LHCN-M2 (cell line): ENCODE data around the gene PDE6B. TPM values are rescaled to one million over a fixed set of nuclear protein-coding genes. Genes with fewer than 3 reads are reported as not detected.

Experiments
- DNase-seq: peaks from one replicate; pipeline ENCODE4 v3.0.0-alpha.2; 2012; ENCODE audit warnings: low read depth
- total RNA-seq: library from RNA; depleted of rRNA; stranded (reverse); fragments of >200 nt; gene quantifications from 2 replicates; pipeline ENCODE4 v1.2.3, GENCODE V29; 2014

PDE6B gene
- total RNA-seq, 1 experiment from 2014 or later = 0.29 TPM

- DNase-seq = no peak
Measured at GRCh38 chr4:600850-601515, 24.4 kb upstream of the PDE6B start.

- no peak for DNase-seq
Measured at GRCh38 chr4:601612-602558, 23.5 kb upstream of the PDE6B start.

GRCh38 chr4:602559-602942 lies 22.8 kb upstream of the PDE6B start:
- DNase-seq = peak; percentile 19

GRCh38 chr4:604131-604530 lies 21.2 kb upstream of the PDE6B start:
- no peak for DNase-seq

- no peak for DNase-seq
Measured at GRCh38 chr4:605702-606425, 19.5 kb upstream of the PDE6B start.

- no peak for DNase-seq
Measured at GRCh38 chr4:608236-608635, 17.1 kb upstream of the PDE6B start.

- DNase-seq = no peak
Measured at GRCh38 chr4:609400-610050, 15.8 kb upstream of the PDE6B start.

DNA sequence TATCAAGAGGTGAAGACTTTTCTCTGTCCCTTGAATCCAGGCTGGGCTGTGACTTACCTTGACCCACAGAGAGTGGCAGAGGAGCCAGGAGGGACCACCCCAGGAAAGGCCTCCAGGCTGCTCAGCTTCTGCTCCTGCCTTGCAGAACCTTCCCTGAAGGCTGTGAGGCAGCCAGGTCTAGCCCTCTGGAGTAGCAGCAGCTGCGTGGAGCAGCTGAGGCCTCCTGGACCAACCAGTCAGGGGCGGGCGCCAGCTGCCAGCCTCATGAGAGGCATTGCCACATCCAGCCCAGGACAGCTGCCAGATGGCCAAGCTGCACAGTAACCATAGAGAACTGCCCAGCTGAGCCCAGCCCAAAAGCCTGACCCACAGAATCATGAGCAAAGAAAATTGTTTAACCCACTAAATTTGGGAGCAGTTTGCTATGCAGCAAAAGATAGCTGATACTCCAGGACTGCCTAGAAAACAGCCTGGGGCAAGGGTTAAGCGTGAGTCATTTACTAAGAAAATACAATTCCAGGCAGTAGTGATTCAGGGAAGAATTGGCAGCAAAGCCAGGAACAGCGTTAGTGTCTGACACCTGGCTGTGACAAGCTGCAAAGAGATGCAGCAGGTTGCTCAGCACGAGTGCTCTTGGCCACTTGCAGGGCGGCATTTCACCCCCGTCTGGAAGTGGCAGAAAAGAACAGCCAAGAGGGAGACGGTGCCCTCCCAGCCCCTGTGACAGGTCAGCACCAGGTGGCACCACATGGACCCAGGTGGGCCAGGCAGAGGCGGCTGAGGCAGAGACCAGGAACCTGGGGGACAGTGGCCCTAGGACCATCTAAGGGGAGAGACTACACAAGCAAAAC lies 14.7 kb upstream of the PDE6B start:
- DNase-seq = peak; percentile 87

DNA sequence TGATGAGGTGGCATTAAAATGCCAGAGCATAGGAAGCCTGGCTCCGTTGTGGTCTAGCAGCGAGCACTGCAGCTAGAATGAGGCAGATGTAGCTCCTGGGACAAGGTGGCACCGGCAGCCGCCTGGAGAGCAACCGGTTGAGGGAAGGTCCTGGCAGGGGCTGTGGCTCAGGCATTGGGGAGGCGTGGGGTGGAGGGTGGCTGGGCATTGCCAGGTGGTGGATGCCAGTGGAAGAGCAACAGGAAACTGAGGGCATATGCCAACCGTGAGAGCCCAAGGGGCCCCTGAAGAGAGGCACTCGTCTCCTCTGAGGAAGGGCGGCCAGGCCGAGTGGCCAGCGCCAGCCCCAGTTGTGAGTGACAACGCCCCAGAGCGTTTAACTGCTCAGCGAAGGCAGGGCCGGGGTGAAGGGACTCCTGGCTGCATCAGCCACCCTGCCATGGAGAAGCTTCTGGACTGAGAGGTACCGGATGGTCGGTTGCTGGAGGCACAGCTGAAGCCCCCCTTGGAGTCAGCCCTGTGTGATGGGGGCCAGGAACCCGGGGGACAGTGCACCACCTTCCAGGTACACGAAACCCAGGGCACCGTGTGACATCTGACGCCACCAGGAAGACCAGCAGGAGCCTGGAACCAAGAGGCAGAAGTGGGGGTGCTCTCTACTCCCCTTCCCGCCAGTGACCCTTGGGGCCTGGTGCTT lies 13.2 kb upstream of the PDE6B start:
- no peak for DNase-seq

DNA sequence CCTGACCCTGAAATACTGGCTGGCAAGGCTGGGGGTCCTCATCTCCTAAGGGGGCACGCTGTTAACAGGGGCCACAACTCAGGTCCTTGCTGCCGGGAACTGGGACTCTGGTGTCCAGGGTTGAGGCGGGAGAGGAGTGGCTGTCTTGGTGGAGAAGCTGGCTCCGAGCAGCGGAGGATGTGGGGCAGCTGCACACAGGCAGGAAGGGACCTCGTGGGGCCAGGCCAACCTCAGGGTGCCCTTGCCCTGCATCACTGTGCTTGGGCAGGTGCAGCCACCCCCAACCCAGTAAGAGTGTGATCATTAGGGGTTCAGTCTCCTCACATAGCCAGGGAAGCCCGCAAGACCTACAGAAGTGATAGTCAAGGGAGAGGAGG lies 12.6 kb upstream of the PDE6B start:
- DNase-seq = no peak

- DNase-seq = no peak
Measured at GRCh38 chr4:613126-613525, 12.2 kb upstream of the PDE6B start.

GRCh38 chr4:616091-616490 lies 9.3 kb upstream of the PDE6B start:
- no peak for DNase-seq

- no peak for DNase-seq
Measured at GRCh38 chr4:616911-617643, 8.3 kb upstream of the PDE6B start.

DNA sequence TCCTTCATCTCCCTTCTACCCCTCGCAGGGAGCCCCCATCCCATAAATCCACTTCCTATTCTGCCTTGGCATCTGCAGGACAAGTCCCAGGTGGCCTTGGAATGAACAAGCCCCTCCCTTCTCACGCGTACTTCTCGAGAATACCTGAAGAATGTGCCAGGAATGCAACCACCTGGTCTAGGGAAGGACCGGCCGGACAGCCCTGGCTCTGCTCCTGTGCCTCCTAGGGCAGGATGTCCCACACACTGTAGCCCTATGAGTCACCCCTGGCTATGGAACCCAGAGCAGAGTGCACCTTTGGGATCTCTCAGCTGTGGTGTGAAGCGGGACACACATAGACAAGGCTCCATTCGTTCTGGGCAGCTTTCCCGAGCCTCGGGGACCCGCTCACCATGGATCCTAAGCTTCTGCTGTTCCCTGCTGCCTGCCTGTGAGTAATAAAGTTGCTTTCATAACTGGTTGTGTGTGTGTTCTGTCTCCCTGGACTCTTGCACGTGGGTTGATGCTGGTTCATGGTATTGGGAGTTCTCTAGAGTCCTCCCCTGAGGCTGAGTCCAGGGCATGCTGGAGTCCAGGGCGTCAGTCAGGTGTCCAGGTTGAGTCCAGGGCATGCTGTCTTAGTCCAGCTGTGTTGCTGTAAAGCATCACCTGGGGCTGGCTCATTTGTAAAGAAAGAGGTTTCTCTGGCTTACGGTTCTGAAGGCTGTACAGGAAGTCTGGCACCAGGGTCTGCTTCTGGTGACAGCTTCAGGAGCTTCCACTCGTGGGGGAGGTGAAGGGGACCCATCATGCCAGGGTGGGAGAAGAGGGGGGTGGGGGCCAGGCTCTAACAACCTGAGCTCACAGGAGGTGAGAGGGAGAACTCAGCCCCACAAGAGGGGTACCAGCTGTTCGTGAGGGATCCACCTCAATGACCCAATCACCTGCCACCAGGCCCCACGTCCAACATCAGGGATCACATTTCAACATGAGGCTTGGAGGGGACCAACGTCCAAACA lies 7.4 kb upstream of the PDE6B start:
- no peak for DNase-seq

- DNase-seq = no peak
Measured at GRCh38 chr4:620201-620600, 5.2 kb upstream of the PDE6B start.

DNA sequence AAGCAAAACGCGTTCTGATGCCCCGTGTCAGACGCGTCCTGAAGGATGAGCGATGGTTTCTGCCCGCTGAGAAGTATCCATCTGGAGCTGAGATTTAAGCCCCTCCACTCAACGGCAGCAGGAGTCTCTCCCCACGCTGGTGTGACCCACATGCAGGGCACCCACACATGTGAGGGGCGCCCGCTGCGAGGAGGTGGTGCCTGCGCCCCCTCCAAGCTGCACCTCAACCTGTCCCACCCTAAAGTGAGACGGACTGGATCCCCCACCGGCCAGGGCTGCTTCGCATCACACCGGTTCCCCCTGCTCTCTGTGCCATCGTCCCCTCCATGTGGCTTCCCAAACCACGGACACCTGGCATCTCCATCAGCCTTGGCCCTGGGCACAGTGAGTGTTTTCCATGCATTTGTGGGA lies 4.5 kb upstream of the PDE6B start:
- DNase-seq = no peak

DNA sequence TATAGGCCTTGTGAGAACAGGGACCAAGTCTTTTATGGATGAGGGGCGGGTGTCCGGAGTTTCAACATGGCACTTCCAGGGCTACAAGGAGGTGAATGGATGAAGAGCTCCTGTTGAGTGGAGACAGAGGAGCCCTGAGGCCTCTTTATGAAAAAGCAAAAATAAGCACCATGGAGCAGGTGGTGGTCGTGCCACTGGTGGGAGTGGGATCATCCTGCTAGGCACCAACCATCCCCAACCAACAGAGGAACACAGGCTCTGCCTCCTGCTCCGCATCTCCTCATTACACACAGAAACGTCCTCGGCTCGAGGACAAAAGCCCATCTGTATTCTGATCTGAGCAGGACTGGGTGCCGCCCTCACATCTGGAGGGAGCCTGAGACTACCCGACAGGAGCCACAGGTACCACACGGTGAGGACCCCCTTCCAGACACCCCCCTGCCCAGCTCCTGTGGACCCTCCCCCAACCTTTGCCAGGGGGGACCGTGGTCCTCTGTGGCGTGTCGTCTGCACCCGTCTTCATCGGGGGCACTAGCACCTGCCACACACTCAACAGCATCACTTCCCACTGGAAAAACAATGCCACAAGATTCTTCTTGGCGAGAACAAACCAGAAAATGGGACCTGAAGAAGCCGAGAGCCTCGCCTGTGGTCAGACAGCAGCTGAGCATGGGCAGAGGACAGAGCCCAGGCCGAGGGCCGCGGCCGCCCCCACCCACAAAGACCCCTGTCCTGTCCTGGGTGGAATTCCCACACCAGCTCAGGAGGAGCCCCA lies 3.9 kb upstream of the PDE6B start:
- no peak for DNase-seq
